Chondrocyte (in vitro differentiated cells): ENCODE measurements around the gene MYH16. TPM values are rescaled to one million over a fixed set of nuclear protein-coding genes. Genes with fewer than 3 reads are reported as not detected.
"Not testable (repeated sequence)": the region's sequence is repeated elsewhere in the genome, so short reads cannot be mapped to it uniquely, and the experiment has no call there.

ENCODE experiments used
- DNase-seq: peaks from one replicate; pipeline ENCODE4 v3.0.0; 2021; ENCODE audit warnings: mixed read lengths, low spot score
- H3K27ac Mint-ChIP-seq: one replicate; pipeline ENCODE4 v1.8.0; 2021; ENCODE audit warnings: mild to moderate bottlenecking, moderate library complexity, mixed read lengths; ENCODE audit not compliant: unreplicated experiment
- H3K27me3 Mint-ChIP-seq: 2 replicates; pipeline ENCODE4 v1.8.0; 2021; ENCODE audit warnings: low read depth, mixed read lengths
- H3K36me3 Mint-ChIP-seq: 2 replicates; pipeline ENCODE4 v1.8.0; 2021; ENCODE audit warnings: low read depth, mixed read lengths
- H3K4me1 Mint-ChIP-seq: 2 replicates; pipeline ENCODE4 v1.8.0; 2021; ENCODE audit warnings: low read depth, mild to moderate bottlenecking, mixed read lengths
- H3K4me3 Mint-ChIP-seq: one replicate; pipeline ENCODE4 v1.8.0; 2021; ENCODE audit warnings: mild to moderate bottlenecking, moderate library complexity, mixed read lengths; ENCODE audit not compliant: unreplicated experiment
- H3K9me3 Mint-ChIP-seq: 2 replicates; pipeline ENCODE4 v1.8.0; 2021; ENCODE audit warnings: low read depth, mixed read lengths
- CTCF ChIP-seq: fragments of 200-600 bp; sonication (generic); IDR thresholded peaks from 2 replicates; pipeline ENCODE4 v1.5.0; 2021; ENCODE audit warnings: antibody characterized with exemption, mild to moderate bottlenecking, moderate library complexity
- total RNA-seq: library from RNA; stranded (reverse); gene quantifications from 3 replicates; pipeline ENCODE4 v1.2.1, GENCODE V29; 2021

The MYH16 gene
- total RNA-seq, 1 donor from 2014 or later, result not detected

GRCh38 chr7:99278180-99278579 lies 5.5 kb downstream of the MYH16 start:
- H3K9me3 Mint-ChIP-seq, result no peaks in the 10 kb centered on the region
- no peak overlapping the region for H3K4me3 Mint-ChIP-seq
- no peaks in the 10 kb centered on the region for H3K27me3 Mint-ChIP-seq
- DNase-seq, result no peak
- no peak overlapping the region for H3K27ac Mint-ChIP-seq
- peaks cover 8% of the 10 kb centered on the region for H3K4me1 Mint-ChIP-seq
- TF ChIP-seq CTCF, result no peak
- H3K36me3 Mint-ChIP-seq, result peaks cover 1% of the 10 kb centered on the region

DNA sequence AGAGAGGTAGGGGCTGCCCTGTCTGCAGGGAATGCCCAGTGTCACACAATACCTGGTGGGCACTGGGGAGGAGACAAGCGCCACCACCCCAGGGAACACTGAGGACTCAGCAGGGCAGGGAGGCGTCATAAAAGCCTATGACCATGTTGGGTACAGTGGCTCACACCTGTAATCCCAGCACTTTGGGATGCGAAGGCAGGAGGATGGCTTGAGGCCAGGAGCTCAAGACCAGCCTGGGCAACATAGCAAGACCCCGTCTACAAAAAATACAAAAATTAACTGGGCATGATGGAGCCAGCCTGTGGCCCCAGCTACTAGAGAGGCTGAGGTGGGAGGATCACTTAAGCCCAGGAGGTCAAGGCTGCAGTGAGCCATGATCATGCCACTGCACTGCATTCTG lies 11.5 kb downstream of the MYH16 start:
- not testable (repeated sequence) for H3K27ac Mint-ChIP-seq, H3K4me3 Mint-ChIP-seq, H3K36me3 Mint-ChIP-seq, H3K9me3 Mint-ChIP-seq, H3K27me3 Mint-ChIP-seq, DNase-seq, H3K4me1 Mint-ChIP-seq

DNA sequence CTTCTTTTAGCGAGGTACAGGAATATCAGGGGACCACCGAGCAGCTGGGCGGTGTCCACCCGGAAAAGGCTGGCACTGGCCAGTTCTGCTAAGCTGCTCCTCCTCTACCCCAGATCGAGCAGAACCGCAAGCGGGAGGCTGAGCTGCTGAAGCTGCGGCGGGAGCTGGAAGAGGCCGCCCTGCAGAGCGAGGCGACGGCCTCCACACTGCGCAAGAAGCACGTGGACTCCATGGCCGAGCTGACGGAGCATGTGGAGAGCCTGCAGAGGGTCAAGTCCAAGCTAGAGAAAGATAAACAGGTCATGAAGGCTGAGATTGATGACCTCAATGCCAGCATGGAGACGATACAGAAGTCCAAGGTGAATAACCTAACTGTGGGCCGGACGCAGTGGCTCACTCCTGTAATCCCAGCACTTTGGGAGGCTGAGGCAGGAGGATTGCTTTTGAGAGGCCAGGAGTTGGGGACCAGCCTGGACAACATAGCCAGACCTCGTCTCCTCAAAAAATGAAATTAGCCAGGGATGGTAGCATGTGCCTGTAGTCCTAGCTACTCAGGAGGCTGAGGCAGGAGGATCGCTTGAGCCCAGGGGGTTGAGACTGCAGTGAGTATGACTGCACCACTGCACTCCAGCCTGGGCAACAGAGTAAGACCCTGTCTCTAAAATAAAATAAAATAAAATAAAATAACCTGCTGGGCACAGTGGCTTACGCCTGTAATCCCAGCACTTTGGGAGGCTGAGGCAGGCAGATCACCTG lies 15.3 kb downstream of the MYH16 start:
- no peak for TF ChIP-seq CTCF
- Mint-ChIP-seq H3K4me1 (no peaks in the 10 kb centered on the region), H3K27me3 (peaks cover 1% of the 10 kb centered on the region), H3K4me3 (no peak overlapping the region), H3K27ac (no peak overlapping the region), H3K9me3 (no peaks in the 10 kb centered on the region), H3K36me3 (no peaks in the 10 kb centered on the region)
- no peak for DNase-seq

DNA sequence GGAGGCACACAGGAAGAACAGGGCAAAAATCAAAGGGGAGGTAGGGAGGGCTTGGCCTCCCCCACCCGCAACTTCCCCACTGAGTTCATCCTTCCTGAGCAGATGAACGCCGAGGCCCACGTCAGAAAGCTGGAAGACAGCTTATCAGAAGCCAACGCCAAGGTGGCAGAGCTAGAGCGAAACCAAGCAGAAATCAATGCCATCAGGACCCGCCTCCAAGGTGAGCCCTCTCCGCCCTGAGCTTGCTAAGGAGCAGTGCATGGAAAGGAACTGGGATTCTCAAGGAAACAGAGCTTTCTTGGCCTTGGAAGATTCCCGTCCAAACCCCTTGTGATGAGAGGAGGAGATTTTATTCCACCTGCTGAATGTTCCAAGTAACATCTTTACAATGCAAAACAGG lies 16.5 kb downstream of the MYH16 start:
- Mint-ChIP-seq H3K4me3 (no peak overlapping the region), H3K27ac (no peak overlapping the region), H3K27me3 (peaks cover 1% of the 10 kb centered on the region), H3K4me1 (no peaks in the 10 kb centered on the region), H3K9me3 (no peaks in the 10 kb centered on the region), H3K36me3 (no peaks in the 10 kb centered on the region)
- no peak for TF ChIP-seq CTCF
- DNase-seq, result no peak

GRCh38 chr7:99290148-99290547 lies 17.5 kb downstream of the MYH16 start:
- DNase-seq, H3K9me3 Mint-ChIP-seq, H3K36me3 Mint-ChIP-seq, H3K27ac Mint-ChIP-seq, H3K4me3 Mint-ChIP-seq, H3K27me3 Mint-ChIP-seq, H3K4me1 Mint-ChIP-seq: not testable (repeated sequence)

DNA sequence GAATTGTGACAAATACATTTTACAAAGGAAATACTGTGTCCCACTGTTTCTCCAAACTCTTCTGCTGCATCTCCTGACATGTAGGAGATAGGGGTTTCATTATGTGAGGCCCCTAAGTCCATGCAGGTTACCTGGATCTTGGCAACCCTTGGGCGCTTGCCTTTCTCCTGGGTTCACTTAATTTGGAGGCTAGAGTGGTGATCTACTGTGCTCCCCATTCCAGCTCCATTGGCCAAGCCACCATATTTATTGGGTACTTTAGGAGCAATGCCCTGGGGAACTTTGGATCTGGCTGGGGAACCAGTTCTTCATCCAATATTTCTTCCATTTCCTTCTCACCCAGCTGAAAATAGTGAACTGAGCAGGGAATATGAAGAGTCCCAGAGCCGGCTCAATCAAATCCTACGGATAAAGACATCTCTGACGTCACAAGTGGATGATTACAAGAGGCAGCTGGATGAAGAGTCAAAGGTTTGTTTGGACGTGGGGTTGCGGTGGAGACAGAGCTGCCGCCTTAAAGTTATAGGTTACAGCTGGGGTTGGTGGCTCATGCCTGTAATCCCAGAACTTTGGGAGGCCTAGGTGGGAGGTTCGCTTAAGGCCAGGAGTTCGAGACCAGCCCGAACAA lies 18.5 kb downstream of the MYH16 start:
- no peak for TF ChIP-seq CTCF
- H3K9me3 Mint-ChIP-seq, result no peaks in the 10 kb centered on the region
- no peak for DNase-seq
- no peaks in the 10 kb centered on the region for H3K4me1 Mint-ChIP-seq
- H3K27ac Mint-ChIP-seq, result no peak overlapping the region
- no peaks in the 10 kb centered on the region for H3K36me3 Mint-ChIP-seq
- H3K4me3 Mint-ChIP-seq, result no peak overlapping the region
- H3K27me3 Mint-ChIP-seq, result no peaks in the 10 kb centered on the region
